ENCODE measurements around the gene VWA7.

- TF ChIP-seq, protein P1, sequence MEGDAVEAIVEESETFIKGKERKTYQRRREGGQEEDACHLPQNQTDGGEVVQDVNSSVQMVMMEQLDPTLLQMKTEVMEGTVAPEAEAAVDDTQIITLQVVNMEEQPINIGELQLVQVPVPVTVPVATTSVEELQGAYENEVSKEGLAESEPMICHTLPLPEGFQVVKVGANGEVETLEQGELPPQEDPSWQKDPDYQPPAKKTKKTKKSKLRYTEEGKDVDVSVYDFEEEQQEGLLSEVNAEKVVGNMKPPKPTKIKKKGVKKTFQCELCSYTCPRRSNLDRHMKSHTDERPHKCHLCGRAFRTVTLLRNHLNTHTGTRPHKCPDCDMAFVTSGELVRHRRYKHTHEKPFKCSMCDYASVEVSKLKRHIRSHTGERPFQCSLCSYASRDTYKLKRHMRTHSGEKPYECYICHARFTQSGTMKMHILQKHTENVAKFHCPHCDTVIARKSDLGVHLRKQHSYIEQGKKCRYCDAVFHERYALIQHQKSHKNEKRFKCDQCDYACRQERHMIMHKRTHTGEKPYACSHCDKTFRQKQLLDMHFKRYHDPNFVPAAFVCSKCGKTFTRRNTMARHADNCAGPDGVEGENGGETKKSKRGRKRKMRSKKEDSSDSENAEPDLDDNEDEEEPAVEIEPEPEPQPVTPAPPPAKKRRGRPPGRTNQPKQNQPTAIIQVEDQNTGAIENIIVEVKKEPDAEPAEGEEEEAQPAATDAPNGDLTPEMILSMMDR (IDR thresholded peaks at IDR 0.05; ENCODE audit: insufficient read depth, low read depth, low read length) = no peak
- TF ChIP-seq EZH2 (IDR thresholded peaks at IDR 0.05; ENCODE audit: insufficient read depth, low read length) = no peak
Measured at GRCh38 chr6:31727034-31727716, 50.0 kb downstream of the VWA7 start.
